Right renal pelvis (tissue), 4 donors: ENCODE measurements around the gene MAP4K3. TPM values are rescaled to one million over a fixed set of nuclear protein-coding genes. Genes with fewer than 3 reads are reported as not detected.
"Not testable (repeated sequence)": the region's sequence is repeated elsewhere in the genome, so short reads cannot be mapped to it uniquely, and the experiment has no call there.

Experiments
- DNase-seq, 4 donors: peaks; one replicate each; pipeline ENCODE4 v3.0.0-alpha.2; 2013; ENCODE audit warnings: low read depth in 4 of 4, low spot score in 3 of 4, missing footprints in 1 of 4
- polyA plus RNA-seq, 4 donors: library from polyadenylated mRNA; unstranded; fragments of 120-200 nt; gene quantifications; one replicate each; pipeline ENCODE4 v1.2.1, GENCODE V29; 2013; ENCODE audit not compliant: insufficient read length in 4 of 4

The MAP4K3 gene
- polyA plus RNA-seq, 4 donors, result 59.9 to 96.7 (median 78.7) TPM

GRCh38 chr2:39413063-39413737 lies 23.9 kb downstream of the MAP4K3 start:
- DNase-seq, result no peak

DNA sequence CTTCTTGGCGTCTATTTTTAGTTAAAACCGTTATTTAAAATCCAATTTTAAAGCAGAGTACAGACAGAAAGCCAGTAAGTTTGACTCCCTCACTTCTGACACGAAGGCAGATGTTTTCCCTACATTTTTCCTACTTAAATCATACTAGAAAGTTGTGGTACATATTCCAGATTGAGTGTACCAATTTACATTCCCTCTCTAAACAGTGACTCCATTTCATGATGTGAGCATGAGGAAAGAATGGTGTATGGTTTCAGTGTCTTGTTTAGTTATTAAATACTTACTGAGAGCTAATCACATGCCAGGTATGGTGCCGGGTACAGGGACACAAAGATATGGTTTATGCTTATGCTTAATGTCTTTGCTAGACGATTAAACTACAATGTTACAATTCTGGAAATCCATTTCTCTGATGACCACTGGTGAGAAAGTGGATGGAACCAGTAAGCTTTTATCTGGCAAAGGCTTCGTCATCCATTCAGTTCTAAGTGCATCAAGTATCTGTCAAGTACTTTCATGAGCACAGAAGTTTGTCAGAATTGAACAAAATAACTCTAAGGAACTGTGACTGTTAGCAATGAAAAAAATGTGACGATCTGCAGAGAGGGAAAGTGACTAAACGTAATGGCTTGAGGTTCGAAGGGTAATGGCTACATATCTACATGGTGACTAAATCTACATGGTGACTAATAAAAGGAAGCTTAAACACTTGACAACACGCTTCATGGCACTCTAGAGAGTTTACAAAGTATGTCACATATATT lies 25.7 kb downstream of the MAP4K3 start:
- DNase-seq, result no peak

DNA sequence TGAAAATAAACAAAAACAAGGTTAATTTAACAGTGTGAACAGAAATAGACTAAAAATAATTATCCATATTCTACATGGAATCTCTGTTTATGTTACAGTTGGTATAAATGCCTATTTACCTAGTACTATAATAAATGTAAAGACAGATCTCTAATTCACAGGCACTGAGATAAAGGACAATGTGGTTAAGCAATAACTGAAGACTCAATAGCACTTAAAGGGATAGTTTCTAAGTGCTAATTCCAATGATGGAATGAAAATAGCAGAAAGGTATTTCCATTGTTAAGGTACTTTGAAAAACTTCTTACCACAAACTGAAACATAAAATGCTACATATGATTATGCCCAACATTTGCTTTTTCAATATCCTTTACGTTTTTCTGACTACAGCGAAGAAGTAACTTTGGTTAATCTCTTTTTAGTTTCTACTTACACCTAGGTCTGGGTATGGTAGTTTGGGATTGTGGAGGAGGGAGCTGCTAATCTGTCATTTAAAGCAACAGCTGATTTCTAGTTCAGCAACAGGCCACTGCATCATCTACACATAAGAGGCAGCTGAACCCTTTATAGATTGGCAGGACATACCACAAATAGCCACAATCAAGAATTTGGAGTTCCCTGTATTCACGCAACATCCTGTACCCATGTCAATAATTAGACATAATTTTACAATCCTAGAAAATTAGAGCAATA lies 27.2 kb downstream of the MAP4K3 start:
- DNase-seq, result no peak

- no peak for DNase-seq
Measured at GRCh38 chr2:39408351-39409136, 28.5 kb downstream of the MAP4K3 start.

DNA sequence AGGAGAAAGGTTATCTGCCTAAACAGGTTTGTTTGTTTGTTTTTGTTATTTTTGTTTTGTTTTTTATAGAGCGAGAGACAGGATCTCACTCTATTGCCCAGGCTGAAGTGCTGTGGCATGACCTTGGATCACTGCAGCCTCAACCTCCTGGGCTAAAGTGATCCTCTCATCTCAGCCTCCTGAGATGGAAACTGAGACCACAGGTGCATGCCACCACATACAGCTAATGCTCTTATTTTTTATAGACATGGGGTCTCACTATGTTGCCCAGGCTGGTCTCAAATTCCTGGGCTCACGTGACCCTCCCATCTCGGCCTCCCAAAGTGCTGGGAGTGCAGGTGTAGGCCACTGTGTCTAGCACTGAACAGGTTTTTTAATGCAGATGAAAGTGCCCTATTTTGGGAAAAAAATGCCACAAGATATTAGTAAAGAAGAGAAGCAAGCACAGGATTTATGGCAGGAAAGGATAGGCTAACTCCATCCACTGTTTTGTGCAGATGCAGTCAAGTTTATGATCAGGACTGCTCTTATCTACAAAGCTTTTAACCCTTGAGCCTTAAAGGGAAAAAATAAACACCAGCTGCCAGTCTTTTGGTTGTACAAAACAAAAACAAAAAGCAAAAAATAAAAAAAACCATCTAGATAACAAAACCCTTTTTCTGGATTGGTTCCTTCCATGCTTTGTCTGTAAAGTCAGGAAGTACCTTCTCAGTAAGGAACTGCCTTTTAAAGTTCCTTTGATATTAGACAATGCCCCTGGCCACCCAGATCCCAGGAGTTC lies 29.4 kb downstream of the MAP4K3 start:
- DNase-seq, result no peak

DNA sequence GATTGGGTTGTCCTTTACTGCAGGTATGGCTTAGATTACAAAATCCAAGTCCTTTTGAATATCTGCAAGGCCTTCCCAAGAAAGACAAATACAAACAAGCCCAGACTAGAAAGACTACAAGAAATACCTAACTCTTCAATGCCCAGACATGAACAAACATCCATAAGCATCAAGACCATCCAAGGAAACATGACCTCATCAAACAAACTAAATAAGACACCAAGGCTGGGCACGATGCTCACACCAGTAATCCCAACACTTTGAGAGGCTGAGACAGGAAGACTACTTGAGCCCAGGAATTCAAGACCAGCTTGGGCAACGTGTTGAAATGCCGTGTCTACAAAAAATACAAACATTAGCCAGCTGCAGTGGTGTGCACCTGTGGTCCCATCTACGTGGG lies 31.7 kb downstream of the MAP4K3 start:
- no peak for DNase-seq

- no peak for DNase-seq
Measured at GRCh38 chr2:39403311-39403710, 33.8 kb downstream of the MAP4K3 start.

GRCh38 chr2:39401319-39401718 lies 35.8 kb downstream of the MAP4K3 start:
- DNase-seq, result no peak

- DNase-seq, result no peak
Measured at GRCh38 chr2:39399570-39399969, 37.5 kb downstream of the MAP4K3 start.

GRCh38 chr2:39395313-39395712 lies 41.8 kb downstream of the MAP4K3 start:
- DNase-seq, result no peak

DNA sequence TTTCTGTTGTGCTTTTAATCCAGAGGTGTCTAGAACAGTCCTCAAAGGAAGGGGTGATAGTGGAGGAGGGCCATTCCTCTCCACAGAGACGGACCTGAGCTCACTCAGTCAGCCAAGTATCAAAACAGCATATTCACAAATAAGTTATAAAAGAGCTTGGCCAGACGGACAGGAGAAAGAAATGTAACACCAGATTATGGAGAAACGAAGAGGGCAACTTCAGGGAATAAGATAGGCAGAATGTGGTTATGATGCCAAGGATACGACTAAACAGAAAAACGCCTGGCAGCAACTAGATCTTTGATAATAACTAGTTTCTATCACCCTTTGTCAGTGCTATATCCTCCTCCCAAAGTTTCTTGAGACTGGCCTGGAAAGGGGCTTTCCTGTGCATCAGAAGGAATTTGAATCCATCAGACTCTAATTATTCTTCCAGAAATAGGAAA lies 42.5 kb downstream of the MAP4K3 start:
- no peak for DNase-seq

- no peak for DNase-seq
Measured at GRCh38 chr2:39392672-39393071, 44.4 kb downstream of the MAP4K3 start.

- no peak for DNase-seq
Measured at GRCh38 chr2:39390216-39390615, 46.9 kb downstream of the MAP4K3 start.

GRCh38 chr2:39386064-39386463 lies 51.0 kb downstream of the MAP4K3 start:
- DNase-seq, result no peak

GRCh38 chr2:39385172-39385571 lies 51.9 kb downstream of the MAP4K3 start:
- no peak for DNase-seq

- DNase-seq, result not testable (repeated sequence)
Measured at GRCh38 chr2:39384071-39384470, 53.0 kb downstream of the MAP4K3 start.

GRCh38 chr2:39383146-39383545 lies 53.9 kb downstream of the MAP4K3 start:
- no peak for DNase-seq

DNA sequence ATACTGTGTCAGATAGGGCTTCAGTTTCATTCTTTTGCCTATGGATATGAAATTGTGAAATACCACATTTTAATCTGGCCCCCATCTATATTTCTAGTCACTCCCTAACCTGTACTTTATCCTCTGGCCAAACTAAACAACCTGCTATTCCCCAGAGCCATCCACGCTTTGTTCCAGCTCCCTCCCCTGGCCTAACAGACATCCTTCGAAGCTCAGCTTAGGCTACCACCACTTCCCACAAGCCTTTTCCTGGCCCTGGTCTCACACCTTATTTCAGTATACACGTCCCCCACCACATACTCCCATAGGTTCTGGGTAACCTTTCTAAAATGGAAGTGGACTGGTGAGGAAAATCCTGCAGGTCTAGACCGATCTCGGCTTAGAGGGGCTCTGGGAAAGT lies 55.4 kb downstream of the MAP4K3 start:
- DNase-seq, result no peak

- no peak for DNase-seq
Measured at GRCh38 chr2:39380525-39381150, 56.4 kb downstream of the MAP4K3 start.
